Measurements from ENCODE around the gene PTPRG. TPM values are rescaled to one million over a fixed set of nuclear protein-coding genes. Genes with fewer than 3 reads are reported as not detected.

PTPRG gene
- total RNA-seq, 1 experiment from 2014 or later: 11.7 TPM

DNA sequence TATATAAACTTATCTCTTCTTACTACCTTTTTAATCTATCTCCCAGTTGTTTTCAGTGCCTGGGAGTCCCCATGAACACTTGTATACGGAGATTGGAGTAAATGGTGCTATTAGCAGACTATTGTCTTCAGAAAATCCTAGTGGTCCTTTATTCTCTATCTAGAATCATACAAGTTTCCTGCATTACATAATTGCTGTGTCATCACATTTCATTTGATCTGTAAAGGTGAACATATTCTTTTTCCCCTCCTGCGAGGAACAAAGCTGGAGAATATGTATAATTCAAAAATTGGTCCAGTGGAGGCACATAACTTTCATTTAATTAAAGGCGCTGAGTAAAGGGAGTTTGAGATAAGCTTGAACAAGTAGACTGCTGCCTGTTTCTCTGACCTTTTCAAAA lies 487.2 kb downstream of the PTPRG start:
- POLR2A ChIA-PET (ENCODE audit: low non-redundant PET): no interaction called here
- H3K4me1 ChIP-seq (ENCODE audit: insufficient read depth, low read length, poor library complexity, severe bottlenecking): no peaks in the 10 kb centered on the region
- H3K27ac ChIP-seq (ENCODE audit: low read depth, low read length, poor library complexity, severe bottlenecking): no peak overlapping the region
- H3K27me3 ChIP-seq (replicated peaks; ENCODE audit: insufficient read depth, low read depth, low read length, poor library complexity): no peaks in the 10 kb centered on the region
- BruUV-seq (replicated peaks): no TSS peak
- H3K36me3 ChIP-seq (ENCODE audit: insufficient read depth, low read length, poor library complexity, severe bottlenecking): no peaks in the 10 kb centered on the region
- H3K4me3 ChIP-seq (ENCODE audit: low read depth, low read length, poor library complexity, severe bottlenecking): no peak overlapping the region
- no peak for DNase-seq (ENCODE audit: low spot score)
- intact Hi-C loops (cut with micrococcal nuclease; ENCODE audit: unreplicated experiment): no loop called here
- CTCF ChIA-PET: no interaction called here
- no peak for TF ChIP-seq EZH2 (IDR thresholded peaks at IDR 0.05; ENCODE audit: borderline replicate concordance, low read depth, low read length, poor library complexity, severe bottlenecking)
- TF ChIP-seq, protein P1, sequence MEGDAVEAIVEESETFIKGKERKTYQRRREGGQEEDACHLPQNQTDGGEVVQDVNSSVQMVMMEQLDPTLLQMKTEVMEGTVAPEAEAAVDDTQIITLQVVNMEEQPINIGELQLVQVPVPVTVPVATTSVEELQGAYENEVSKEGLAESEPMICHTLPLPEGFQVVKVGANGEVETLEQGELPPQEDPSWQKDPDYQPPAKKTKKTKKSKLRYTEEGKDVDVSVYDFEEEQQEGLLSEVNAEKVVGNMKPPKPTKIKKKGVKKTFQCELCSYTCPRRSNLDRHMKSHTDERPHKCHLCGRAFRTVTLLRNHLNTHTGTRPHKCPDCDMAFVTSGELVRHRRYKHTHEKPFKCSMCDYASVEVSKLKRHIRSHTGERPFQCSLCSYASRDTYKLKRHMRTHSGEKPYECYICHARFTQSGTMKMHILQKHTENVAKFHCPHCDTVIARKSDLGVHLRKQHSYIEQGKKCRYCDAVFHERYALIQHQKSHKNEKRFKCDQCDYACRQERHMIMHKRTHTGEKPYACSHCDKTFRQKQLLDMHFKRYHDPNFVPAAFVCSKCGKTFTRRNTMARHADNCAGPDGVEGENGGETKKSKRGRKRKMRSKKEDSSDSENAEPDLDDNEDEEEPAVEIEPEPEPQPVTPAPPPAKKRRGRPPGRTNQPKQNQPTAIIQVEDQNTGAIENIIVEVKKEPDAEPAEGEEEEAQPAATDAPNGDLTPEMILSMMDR (conservative IDR thresholded peaks at IDR 0.05; ENCODE audit: low read depth, low read length): no peak
- no peaks in the 10 kb centered on the region for H3K9me3 ChIP-seq (ENCODE audit: low read depth, low read length, poor library complexity, severe bottlenecking)

DNA sequence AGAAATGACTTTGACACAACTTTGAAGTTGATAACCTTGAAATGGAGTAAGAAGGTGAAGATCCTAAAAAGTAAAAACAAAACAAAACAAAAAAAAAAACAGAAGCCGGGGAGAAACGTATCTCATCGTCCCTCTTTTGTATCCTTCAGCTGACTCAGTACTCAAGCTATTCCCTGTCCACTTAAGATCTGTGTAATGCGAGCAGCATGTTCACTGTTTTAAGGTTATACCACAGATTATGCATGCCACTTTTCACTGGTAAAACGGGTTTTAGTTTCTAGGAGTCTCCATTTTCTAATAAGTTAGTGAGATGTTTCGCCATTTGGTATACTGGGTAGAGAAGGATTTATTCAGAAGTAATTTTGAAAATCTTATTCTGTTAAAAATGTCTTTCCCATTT lies 487.7 kb downstream of the PTPRG start:
- H3K4me1 ChIP-seq (ENCODE audit: insufficient read depth, low read length, poor library complexity, severe bottlenecking): no peaks in the 10 kb centered on the region
- H3K36me3 ChIP-seq (ENCODE audit: insufficient read depth, low read length, poor library complexity, severe bottlenecking): no peaks in the 10 kb centered on the region
- ChIA-PET CTCF (no interaction called here), POLR2A (ENCODE audit: low non-redundant PET) (no interaction called here)
- H3K27me3 ChIP-seq (replicated peaks; ENCODE audit: insufficient read depth, low read depth, low read length, poor library complexity): no peaks in the 10 kb centered on the region
- no TSS peak for BruUV-seq (replicated peaks)
- no peak overlapping the region for H3K4me3 ChIP-seq (ENCODE audit: low read depth, low read length, poor library complexity, severe bottlenecking)
- TF ChIP-seq, protein P1 (conservative IDR thresholded peaks at IDR 0.05; ENCODE audit: low read depth, low read length): no peak
- TF ChIP-seq EZH2 (IDR thresholded peaks at IDR 0.05; ENCODE audit: borderline replicate concordance, low read depth, low read length, poor library complexity, severe bottlenecking): no peak
- H3K27ac ChIP-seq (ENCODE audit: low read depth, low read length, poor library complexity, severe bottlenecking): no peak overlapping the region
- DNase-seq (ENCODE audit: low spot score): no peak
- no peaks in the 10 kb centered on the region for H3K9me3 ChIP-seq (ENCODE audit: low read depth, low read length, poor library complexity, severe bottlenecking)
- intact Hi-C loops (cut with micrococcal nuclease; ENCODE audit: unreplicated experiment): no loop called here

DNA sequence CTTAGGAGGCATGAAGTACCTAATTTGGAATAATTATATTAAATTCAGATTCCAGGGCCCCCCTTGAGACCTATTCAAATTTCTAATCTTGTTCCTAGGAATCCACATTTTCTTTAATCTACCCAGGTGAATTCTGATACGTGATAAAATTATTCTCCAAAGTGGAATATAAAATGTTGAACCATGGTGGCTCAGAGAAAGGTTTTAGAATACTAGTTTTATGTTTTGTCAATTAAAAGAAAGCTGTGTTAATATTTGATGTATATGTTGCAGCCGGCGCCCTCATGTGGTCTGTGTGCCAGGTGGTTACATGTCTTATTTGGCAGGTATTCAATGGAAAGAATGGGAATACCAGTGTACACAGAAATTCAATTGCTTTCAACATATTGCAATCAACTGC lies 490.1 kb downstream of the PTPRG start:
- peak; percentile 19 for DNase-seq (ENCODE audit: low spot score)
- TF ChIP-seq, protein P1 (conservative IDR thresholded peaks at IDR 0.05; ENCODE audit: low read depth, low read length): peak; percentile 50
- no peak for TF ChIP-seq EZH2 (IDR thresholded peaks at IDR 0.05; ENCODE audit: borderline replicate concordance, low read depth, low read length, poor library complexity, severe bottlenecking)
- ChIA-PET POLR2A (ENCODE audit: low non-redundant PET) (no interaction called here), CTCF (no interaction called here)
- Histone ChIP-seq H3K27me3 (replicated peaks; ENCODE audit: insufficient read depth, low read depth, low read length, poor library complexity) (no peaks in the 10 kb centered on the region), H3K36me3 (ENCODE audit: insufficient read depth, low read length, poor library complexity, severe bottlenecking) (no peaks in the 10 kb centered on the region), H3K4me1 (ENCODE audit: insufficient read depth, low read length, poor library complexity, severe bottlenecking) (no peaks in the 10 kb centered on the region), H3K4me3 (ENCODE audit: low read depth, low read length, poor library complexity, severe bottlenecking) (no peak overlapping the region), H3K27ac (ENCODE audit: low read depth, low read length, poor library complexity, severe bottlenecking) (no peak overlapping the region), H3K9me3 (ENCODE audit: low read depth, low read length, poor library complexity, severe bottlenecking) (no peaks in the 10 kb centered on the region)
- BruUV-seq (replicated peaks): no TSS peak
- intact Hi-C loops (cut with micrococcal nuclease; ENCODE audit: unreplicated experiment): loop anchor here (5.0 kb wide), 1 partner anchor 489 kb away; the partner anchor contains the start of gene PTPRG
